Limb (tissue), 2 donors: ENCODE measurements around the gene GTF2E1.

Experiments
- DNase-seq, 2 donors: peaks; one replicate each; pipeline ENCODE4 v3.0.0-alpha.2; 2016; ENCODE audit errors: extremely low spot score in 2 of 2

The GTF2E1 gene

DNA sequence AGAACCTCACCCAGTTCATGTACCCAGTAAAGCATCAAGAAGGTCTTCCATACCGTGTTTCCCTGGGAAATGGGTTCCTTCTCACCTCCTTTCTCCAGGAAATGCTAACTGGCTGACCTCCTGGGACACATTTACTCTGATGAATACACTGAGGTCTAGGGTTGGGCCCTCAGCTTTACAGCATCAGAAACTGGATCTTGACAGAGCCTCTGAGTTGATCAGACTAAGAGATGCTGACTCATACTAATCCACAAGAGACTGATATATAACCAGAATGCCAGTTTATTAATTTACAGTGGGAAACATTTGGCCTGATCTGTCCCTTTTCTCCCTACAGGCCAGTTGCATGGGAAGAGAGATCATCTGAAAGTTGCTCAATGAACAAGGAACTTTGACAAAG is 55.8 kb downstream of the GTF2E1 start:
- no peak for DNase-seq

DNA sequence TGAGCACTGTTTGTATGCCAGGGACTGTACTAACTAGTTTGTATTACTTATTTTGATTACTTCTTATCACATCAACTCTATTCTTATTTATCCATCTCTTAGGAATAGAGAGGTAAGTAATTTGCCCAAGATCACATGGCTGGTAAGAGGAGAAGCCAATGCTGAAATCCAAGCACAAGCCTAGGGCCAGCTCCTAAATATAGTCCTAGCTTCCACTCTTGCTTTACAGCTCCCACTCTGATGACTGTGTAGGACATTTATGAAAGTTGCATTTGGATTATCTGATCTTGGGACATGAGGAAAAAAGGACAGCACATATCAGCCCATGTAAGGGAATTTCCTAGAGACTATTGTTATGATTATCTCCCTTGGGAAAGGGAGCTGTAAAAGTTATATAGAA is 58.1 kb downstream of the GTF2E1 start:
- DNase-seq = no peak

DNA sequence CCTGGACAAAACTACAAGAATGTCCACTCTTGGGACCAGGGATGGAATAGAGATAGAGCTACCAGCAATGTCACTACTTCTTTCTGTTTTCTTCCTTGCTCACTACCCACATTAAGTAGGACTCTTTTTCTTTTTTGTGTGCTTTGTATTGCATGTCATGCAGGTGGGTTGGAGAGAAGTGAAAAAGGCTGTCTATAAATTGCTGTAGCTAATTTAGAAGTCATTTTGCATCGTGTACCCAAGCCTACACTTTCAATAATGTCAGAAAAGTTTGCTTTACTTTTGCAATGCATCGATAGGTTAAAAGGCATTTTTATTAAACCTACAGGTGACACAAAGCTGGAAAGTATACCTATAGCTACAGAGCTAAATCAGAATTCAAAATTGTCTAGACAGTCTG is 58.9 kb downstream of the GTF2E1 start:
- DNase-seq = no peak

DNA sequence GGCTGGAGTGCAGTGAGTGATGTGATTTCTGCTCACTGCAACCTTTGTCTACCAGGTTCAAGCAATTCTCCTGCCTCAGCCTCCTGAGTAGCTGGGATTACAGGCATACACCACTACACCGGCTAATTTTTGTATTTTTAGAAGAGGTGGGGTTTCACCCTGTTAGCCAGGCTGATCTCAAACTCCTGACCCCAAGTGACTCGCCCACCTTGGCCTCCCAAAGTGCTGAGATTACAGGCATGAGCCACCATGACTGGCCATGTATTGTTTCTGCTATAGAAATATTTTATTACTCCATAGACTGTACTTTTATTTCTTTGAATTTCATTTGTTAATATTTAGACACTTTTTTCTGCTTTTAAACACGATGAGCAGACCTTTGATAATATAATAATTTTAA is 60.4 kb downstream of the GTF2E1 start:
- no peak for DNase-seq

DNA sequence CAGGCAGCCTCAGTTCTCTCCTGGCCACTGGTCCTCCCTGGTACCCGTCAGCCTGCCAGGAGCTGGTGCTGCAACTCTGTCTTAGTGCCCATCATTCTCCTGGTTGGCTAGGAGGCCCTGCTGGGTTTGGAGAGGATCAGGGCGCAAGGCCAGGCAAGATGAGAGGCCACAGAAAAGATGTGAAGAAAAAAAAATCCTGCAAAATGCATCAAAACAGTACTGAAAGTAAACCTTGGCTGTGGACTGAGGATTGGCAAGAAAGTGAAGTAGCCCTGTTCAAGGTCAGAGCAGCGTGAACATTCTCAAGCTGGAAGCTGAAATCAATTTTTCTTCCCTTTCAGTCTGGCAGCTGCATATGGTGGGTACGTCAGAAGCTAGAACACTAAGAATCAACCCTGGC is 74.2 kb downstream of the GTF2E1 start:
- no peak for DNase-seq

DNA sequence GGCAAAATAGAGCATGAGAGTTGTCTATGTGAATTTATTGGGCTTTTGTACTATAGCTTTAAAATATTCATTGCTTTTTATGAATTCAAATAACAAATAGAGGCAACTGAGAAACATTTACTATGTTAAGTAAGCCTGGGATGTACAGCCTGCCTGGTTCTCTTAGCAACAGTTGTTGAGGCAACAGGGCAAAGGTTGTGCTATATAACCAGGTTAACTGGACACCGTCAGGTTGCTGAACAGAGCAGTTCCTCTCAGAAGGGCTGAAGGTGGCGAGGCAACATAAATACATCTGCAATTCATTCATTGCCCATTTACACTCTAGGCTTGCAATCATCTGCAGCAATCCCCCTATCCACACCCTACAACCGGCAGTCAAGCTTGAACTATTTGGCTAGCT is 78.2 kb downstream of the GTF2E1 start:
- DNase-seq = no peak

DNA sequence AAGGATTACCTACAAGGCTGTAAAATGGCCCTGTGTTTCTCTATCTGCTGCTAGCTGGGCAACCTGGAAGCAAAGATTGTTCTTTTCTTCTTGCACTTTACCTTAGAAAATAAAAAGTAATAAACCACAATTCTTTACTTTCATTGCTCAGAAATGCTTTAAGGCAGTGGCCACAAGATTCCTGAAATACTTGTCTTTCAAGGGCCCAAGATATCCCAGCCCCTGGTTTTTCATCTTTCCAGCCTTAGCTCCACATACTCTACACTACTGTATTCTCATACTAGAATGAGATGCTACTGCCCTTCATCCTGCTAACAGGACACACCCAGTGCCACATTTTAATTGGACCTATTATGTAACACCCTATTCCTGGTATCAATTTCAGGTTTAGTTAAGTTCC is 78.9 kb downstream of the GTF2E1 start:
- no peak for DNase-seq

DNA sequence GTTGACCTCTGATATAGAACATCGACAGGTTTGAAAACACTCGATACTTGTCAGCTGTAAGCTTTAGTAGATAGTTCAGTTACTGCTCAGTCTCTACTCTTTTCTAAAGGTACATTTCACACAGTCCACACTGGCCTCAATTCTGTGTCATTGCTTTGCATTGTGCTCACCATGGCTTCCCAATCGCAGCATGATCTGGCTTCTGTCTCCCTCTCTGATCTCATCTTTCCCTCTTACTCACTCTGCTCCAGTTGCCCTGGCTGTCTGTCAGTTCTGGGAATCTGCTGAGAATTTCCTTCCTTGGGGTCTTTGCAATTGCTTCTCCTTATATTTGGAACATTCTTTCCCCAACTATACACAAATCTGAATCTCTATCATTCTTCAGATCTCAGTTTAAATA is 80.6 kb downstream of the GTF2E1 start:
- no peak for DNase-seq

DNA sequence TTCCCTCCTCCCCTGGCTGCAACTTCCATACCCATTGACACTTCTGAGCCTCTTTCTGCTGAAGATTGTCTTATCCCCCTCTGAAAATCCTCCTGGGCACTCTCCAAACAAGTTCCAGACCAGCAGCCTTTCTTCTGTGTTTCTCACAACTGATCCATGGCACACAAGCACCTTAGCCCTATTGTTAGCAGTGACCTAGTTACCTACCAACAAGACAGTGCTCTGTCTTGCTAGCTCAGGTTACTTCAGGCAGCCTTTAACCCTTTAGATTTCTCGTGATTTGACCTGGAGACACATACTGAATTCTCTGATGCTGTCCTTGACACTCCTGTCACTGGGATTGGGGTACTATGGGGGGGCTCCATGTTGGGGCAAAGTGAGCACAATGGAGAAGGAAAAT is 82.1 kb downstream of the GTF2E1 start:
- no peak for DNase-seq

DNA sequence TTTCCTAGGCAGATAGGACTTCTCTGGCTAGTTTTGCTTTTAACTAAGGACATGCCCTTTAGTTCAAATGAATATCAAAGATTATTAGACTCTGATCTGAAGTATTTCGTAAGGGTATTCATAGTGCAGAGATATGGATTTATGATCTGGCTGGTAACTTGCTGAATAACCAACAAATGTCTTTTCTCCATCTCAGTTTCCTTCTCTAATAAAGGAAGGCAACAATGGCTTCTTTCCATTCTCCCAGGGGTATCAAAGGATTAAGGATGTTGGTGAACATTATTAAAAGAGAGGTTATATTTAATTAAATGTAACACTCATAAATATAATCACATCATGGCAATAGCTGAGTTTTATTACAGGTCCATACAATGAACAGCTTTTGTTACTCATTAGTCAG is 86.3 kb downstream of the GTF2E1 start:
- no peak for DNase-seq

DNA sequence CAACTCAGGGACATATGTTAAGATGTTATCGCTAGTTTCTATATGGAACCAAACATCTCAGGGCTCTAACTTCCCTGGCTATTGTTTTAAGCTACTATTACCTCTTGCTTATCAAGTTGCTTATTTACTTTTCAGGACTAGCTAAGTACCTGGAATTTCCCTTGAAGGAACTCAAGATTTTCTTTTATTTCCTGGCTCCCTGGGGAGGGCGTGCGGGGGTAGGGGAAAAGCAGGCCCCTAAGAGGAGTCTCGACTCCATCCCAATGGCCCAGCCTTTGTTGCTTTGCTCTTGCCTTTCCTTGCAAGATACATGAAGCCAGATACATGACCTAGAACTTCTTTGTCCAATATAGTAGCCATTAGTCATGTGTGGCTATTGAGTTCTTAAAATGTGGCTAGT is 88.5 kb downstream of the GTF2E1 start:
- DNase-seq = no peak
